WTC11 (cell line): ENCODE measurements around the gene IL7R.

ENCODE experiments used
- AFF4 ChIP-seq: sonication (generic); formaldehyde crosslinking; IDR thresholded peaks from 2 replicates; pipeline ENCODE4 v1.8.1; 2023; ENCODE audit warnings: mild to moderate bottlenecking, missing genetic modification reagents, borderline replicate concordance
- CREB1 ChIP-seq: sonication (generic); formaldehyde crosslinking; IDR thresholded peaks from 2 replicates; pipeline ENCODE4 v1.8.0; 2023; ENCODE audit warnings: mild to moderate bottlenecking, missing genetic modification reagents
- CTCF ChIP-seq: fragments of 200-600 bp; IDR thresholded peaks from 2 replicates; pipeline ENCODE4 v1.8.0; 2022; ENCODE audit warnings: antibody characterized with exemption
- HMGXB4 ChIP-seq: sonication (generic); formaldehyde crosslinking; IDR thresholded peaks from 2 replicates; pipeline ENCODE4 v1.8.1; 2023; ENCODE audit warnings: mild to moderate bottlenecking, moderate library complexity, missing genetic modification reagents
- SP1 ChIP-seq: sonication (generic); formaldehyde crosslinking; conservative IDR thresholded peaks from 2 replicates; pipeline ENCODE4 v1.8.1; 2022; ENCODE audit warnings: missing genetic modification reagents
- TCF7 ChIP-seq: sonication (generic); formaldehyde crosslinking; IDR thresholded peaks from 2 replicates; pipeline ENCODE4 v1.8.0; 2022; ENCODE audit warnings: mild to moderate bottlenecking, low read depth, missing genetic modification reagents, moderate library complexity
- USF2 ChIP-seq: sonication (generic); formaldehyde crosslinking; IDR thresholded peaks from 2 replicates; pipeline ENCODE4 v1.8.1; 2023; ENCODE audit warnings: mild to moderate bottlenecking, missing genetic modification reagents, moderate library complexity
- ZBTB21 ChIP-seq: sonication (generic); formaldehyde crosslinking; IDR thresholded peaks from 2 replicates; pipeline ENCODE4 v1.8.1; 2023; ENCODE audit warnings: mild to moderate bottlenecking, missing genetic modification reagents, borderline replicate concordance
- TF ChIP-seq, protein P1 (sequence below): sonication (generic); formaldehyde crosslinking; IDR thresholded peaks from 2 replicates; pipeline ENCODE4 v1.8.0; 2022; ENCODE audit warnings: missing genetic modification reagents
- TF ChIP-seq, protein P2 (sequence below): sonication (generic); formaldehyde crosslinking; IDR thresholded peaks from 2 replicates; pipeline ENCODE4 v1.8.0; 2022; ENCODE audit warnings: mild to moderate bottlenecking, missing genetic modification reagents
- TF ChIP-seq, protein P3 (sequence below): sonication (generic); formaldehyde crosslinking; IDR thresholded peaks from 2 replicates; pipeline ENCODE4 v1.8.1; 2022; ENCODE audit warnings: low read depth, missing genetic modification reagents, borderline replicate concordance

- TF ChIP-seq AFF4 (CRISPR knock-in tag), result no peak
- TF ChIP-seq CTCF, result no peak
- TF ChIP-seq, protein P1, sequence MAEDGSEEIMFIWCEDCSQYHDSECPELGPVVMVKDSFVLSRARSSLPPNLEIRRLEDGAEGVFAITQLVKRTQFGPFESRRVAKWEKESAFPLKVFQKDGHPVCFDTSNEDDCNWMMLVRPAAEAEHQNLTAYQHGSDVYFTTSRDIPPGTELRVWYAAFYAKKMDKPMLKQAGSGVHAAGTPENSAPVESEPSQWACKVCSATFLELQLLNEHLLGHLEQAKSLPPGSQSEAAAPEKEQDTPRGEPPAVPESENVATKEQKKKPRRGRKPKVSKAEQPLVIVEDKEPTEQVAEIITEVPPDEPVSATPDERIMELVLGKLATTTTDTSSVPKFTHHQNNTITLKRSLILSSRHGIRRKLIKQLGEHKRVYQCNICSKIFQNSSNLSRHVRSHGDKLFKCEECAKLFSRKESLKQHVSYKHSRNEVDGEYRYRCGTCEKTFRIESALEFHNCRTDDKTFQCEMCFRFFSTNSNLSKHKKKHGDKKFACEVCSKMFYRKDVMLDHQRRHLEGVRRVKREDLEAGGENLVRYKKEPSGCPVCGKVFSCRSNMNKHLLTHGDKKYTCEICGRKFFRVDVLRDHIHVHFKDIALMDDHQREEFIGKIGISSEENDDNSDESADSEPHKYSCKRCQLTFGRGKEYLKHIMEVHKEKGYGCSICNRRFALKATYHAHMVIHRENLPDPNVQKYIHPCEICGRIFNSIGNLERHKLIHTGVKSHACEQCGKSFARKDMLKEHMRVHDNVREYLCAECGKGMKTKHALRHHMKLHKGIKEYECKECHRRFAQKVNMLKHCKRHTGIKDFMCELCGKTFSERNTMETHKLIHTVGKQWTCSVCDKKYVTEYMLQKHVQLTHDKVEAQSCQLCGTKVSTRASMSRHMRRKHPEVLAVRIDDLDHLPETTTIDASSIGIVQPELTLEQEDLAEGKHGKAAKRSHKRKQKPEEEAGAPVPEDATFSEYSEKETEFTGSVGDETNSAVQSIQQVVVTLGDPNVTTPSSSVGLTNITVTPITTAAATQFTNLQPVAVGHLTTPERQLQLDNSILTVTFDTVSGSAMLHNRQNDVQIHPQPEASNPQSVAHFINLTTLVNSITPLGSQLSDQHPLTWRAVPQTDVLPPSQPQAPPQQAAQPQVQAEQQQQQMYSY (CRISPR knock-in tag), result no peak
- no peak for TF ChIP-seq USF2 (CRISPR knock-in tag)
- no peak for TF ChIP-seq TCF7 (CRISPR knock-in tag)
- no peak for TF ChIP-seq CREB1 (CRISPR knock-in tag)
- TF ChIP-seq SP1 (CRISPR knock-in tag), result no peak
- TF ChIP-seq, protein P2, sequence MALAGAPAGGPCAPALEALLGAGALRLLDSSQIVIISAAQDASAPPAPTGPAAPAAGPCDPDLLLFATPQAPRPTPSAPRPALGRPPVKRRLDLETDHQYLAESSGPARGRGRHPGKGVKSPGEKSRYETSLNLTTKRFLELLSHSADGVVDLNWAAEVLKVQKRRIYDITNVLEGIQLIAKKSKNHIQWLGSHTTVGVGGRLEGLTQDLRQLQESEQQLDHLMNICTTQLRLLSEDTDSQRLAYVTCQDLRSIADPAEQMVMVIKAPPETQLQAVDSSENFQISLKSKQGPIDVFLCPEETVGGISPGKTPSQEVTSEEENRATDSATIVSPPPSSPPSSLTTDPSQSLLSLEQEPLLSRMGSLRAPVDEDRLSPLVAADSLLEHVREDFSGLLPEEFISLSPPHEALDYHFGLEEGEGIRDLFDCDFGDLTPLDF (CRISPR knock-in tag), result no peak
- TF ChIP-seq ZBTB21, result no peak
- no peak for TF ChIP-seq HMGXB4 (CRISPR knock-in tag)
- TF ChIP-seq, protein P3, sequence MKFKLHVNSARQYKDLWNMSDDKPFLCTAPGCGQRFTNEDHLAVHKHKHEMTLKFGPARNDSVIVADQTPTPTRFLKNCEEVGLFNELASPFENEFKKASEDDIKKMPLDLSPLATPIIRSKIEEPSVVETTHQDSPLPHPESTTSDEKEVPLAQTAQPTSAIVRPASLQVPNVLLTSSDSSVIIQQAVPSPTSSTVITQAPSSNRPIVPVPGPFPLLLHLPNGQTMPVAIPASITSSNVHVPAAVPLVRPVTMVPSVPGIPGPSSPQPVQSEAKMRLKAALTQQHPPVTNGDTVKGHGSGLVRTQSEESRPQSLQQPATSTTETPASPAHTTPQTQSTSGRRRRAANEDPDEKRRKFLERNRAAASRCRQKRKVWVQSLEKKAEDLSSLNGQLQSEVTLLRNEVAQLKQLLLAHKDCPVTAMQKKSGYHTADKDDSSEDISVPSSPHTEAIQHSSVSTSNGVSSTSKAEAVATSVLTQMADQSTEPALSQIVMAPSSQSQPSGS (CRISPR knock-in tag), result no peak
Measured at GRCh38 chr5:35920890-35921289, 64.2 kb downstream of the IL7R start.
